Loucy (cell line): ENCODE results near the gene WDR1.
"Not testable (repeated sequence)": the region's sequence is repeated elsewhere in the genome, so short reads cannot be mapped to it uniquely, and the experiment has no call there.

Experiments used
- H2AFZ ChIP-seq: fragments of 200-600 bp; sonication (generic); 2 replicates; pipeline ENCODE4 v1.6.0; 2016; ENCODE audit warnings: antibody characterized with exemption, mild to moderate bottlenecking, low read length, moderate library complexity
- H3F3A ChIP-seq: fragments of 200-600 bp; 2 replicates; pipeline ENCODE4 v1.6.0; 2016; ENCODE audit warnings: antibody characterized with exemption, low read depth, mild to moderate bottlenecking
- H3K27me3 ChIP-seq: fragments of 200-600 bp; sonication (generic); 2 replicates; pipeline ENCODE4 v1.6.1; 2014; ENCODE audit warnings: low read length, mild to moderate bottlenecking; ENCODE audit not compliant: insufficient read depth, poor library complexity, severe bottlenecking
- H3K36me3 ChIP-seq: fragments of 200-600 bp; sonication (generic); 2 replicates; pipeline ENCODE4 v1.6.1; 2016; ENCODE audit warnings: low read length; ENCODE audit not compliant: insufficient read depth
- H3K4me1 ChIP-seq: fragments of 200-600 bp; sonication (generic); 2 replicates; pipeline ENCODE4 v1.5.1; 2014; ENCODE audit warnings: low read length, mild to moderate bottlenecking; ENCODE audit not compliant: insufficient read depth, poor library complexity, severe bottlenecking
- H3K4me2 ChIP-seq: fragments of 200-600 bp; sonication (generic); 2 replicates; pipeline ENCODE4 v1.6.0; 2014; ENCODE audit warnings: antibody characterized with exemption, low read length, low read depth, mild to moderate bottlenecking; ENCODE audit not compliant: poor library complexity, severe bottlenecking
- H3K4me3 ChIP-seq: fragments of 200-600 bp; sonication (generic); 2 replicates; pipeline ENCODE4 v1.5.1; 2014; ENCODE audit warnings: low read length, mild to moderate bottlenecking, mixed read lengths; ENCODE audit not compliant: poor library complexity, severe bottlenecking
- H3K79me2 ChIP-seq: fragments of 200-600 bp; sonication (generic); 2 replicates; pipeline ENCODE4 v1.6.1; 2014; ENCODE audit warnings: low read length; ENCODE audit not compliant: insufficient read depth
- H3K9ac ChIP-seq: fragments of 200-600 bp; sonication (generic); 2 replicates; pipeline ENCODE4 v1.6.0; 2014; ENCODE audit warnings: mild to moderate bottlenecking, low read depth, low read length, moderate library complexity; ENCODE audit not compliant: poor library complexity, severe bottlenecking
- H3K9me2 ChIP-seq: fragments of 200-600 bp; sonication (generic); replicated peaks from 2 replicates; pipeline ENCODE4 v1.6.1; 2016; ENCODE audit warnings: low read depth, low read length, mixed read lengths
- H3K9me3 ChIP-seq: fragments of 200-600 bp; sonication (generic); 2 replicates; pipeline ENCODE4 v1.6.1; 2014; ENCODE audit warnings: mild to moderate bottlenecking, antibody characterized with exemption, low read length, low read depth; ENCODE audit not compliant: insufficient read depth
- H4K20me1 ChIP-seq: fragments of 200-600 bp; sonication (generic); 2 replicates; pipeline ENCODE4 v1.6.0; 2014; ENCODE audit warnings: antibody characterized with exemption, low read length, mild to moderate bottlenecking; ENCODE audit not compliant: insufficient read depth, poor library complexity, severe bottlenecking
- EZH2phosphoT487 ChIP-seq: fragments of 200-600 bp; IDR thresholded peaks from 2 replicates; pipeline ENCODE4 v1.6.1; 2018; ENCODE audit warnings: antibody characterized with exemption, mild to moderate bottlenecking, moderate library complexity, borderline replicate concordance
- TF ChIP-seq, protein P1 (sequence below): fragments of 200-600 bp; sonication (generic); conservative IDR thresholded peaks from 2 replicates; pipeline ENCODE4 v1.5.1; 2014; ENCODE audit warnings: mild to moderate bottlenecking, antibody characterized with exemption, low read length

WDR1 gene

DNA sequence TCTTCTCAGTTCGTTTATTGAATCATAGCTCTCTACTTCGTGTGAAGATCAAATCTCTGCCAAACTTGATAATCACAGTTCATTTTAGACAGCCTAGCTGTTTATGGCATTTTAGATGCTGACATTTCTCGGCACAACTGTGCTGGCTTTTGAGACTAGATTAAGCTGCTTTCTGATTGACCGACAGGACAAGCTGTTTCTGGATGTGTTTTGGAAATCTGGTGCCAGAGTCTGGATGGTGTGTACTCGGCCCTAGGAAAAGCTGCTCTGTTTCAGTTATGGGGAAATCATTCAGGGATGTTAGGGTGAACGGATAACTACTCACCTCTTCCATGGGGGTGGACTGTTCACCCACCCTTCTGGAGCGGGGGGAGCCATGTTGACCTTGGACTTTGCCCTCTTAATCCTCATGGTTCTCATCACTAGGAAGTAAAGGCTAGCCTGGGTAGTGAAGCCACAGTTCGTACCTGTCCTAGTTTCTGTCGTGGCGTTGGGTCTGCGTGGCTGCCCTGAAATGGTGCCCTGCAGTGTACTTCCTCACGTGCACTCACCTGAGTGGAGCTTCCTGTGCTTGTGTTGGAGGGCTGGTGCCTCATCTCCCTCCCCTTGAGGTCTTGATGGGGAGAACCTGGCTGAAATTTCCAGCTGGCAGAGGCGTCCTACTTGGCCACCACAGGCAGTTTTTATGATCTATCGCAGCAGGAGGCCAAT lies 13.7 kb upstream of the WDR1 start:
- TF ChIP-seq EZH2phosphoT487 = no peak
- TF ChIP-seq, protein P1, sequence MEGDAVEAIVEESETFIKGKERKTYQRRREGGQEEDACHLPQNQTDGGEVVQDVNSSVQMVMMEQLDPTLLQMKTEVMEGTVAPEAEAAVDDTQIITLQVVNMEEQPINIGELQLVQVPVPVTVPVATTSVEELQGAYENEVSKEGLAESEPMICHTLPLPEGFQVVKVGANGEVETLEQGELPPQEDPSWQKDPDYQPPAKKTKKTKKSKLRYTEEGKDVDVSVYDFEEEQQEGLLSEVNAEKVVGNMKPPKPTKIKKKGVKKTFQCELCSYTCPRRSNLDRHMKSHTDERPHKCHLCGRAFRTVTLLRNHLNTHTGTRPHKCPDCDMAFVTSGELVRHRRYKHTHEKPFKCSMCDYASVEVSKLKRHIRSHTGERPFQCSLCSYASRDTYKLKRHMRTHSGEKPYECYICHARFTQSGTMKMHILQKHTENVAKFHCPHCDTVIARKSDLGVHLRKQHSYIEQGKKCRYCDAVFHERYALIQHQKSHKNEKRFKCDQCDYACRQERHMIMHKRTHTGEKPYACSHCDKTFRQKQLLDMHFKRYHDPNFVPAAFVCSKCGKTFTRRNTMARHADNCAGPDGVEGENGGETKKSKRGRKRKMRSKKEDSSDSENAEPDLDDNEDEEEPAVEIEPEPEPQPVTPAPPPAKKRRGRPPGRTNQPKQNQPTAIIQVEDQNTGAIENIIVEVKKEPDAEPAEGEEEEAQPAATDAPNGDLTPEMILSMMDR = no peak
- H3K9me3 ChIP-seq = no peaks in the 10 kb centered on the region
- H3K4me1 ChIP-seq = no peaks in the 10 kb centered on the region
- no peaks in the 10 kb centered on the region for H4K20me1 ChIP-seq
- H3K27me3 ChIP-seq = no peaks in the 10 kb centered on the region
- no peaks in the 10 kb centered on the region for H3F3A ChIP-seq
- no peaks in the 10 kb centered on the region for H3K9me2 ChIP-seq
- H3K36me3 ChIP-seq = no peaks in the 10 kb centered on the region
- H3K79me2 ChIP-seq = no peaks in the 10 kb centered on the region
- no peak overlapping the region for H3K4me2 ChIP-seq
- no peak overlapping the region for H3K4me3 ChIP-seq
- no peak overlapping the region for H2AFZ ChIP-seq
- H3K9ac ChIP-seq = no peak overlapping the region

DNA sequence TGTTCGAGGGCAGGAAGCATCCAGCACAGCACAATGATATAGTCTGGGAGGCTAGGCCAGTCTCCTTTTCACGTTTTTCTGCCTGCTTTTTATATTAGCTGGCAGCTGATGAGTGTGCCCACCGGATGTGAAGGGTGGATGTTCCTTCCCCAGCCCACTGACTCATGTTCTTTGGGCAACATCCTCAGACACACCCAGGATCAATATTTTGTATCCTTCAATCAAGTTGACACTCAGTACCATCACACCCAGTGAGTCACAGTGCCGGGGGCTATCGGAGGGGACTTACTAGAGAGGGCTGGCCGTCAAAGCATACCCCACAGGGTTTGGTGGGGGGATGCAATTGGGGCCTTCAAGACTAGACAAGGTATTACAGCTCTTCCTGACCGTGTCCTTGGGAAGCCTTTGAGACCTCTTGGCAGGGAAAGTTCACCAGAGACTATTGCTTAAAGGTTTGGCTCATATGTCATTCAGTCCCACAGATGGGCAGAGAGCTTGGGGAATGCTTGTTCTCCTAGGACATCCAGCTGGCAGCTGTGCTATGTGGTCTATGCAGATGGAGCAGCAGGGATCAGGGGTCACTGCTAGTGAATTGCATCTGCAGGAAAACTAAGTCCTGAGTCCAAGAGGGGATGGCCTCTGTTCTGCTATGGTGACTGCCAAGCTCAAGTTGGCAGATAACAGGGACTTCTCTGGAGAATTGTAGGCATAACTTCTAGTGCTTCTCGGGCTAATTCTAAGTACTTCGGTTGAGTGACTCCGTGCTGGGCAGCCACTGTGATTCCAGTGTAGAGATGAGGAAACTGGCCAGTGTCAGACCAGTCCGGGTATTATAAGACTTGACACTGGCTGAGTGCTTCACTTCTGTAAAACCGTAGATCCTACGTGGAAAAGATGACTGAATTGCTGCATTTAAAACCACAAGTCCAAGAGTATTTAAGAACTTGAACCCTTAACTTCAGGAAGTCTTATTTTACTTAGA lies 12.9 kb upstream of the WDR1 start:
- H3K9me2 ChIP-seq = no peaks in the 10 kb centered on the region
- no peaks in the 10 kb centered on the region for H3K9me3 ChIP-seq
- H4K20me1 ChIP-seq = no peaks in the 10 kb centered on the region
- H3K4me1 ChIP-seq = peaks cover 4% of the 10 kb centered on the region
- no peak overlapping the region for H3K4me3 ChIP-seq
- H3K4me2 ChIP-seq = no peak overlapping the region
- no peak overlapping the region for H2AFZ ChIP-seq
- no peaks in the 10 kb centered on the region for H3K36me3 ChIP-seq
- TF ChIP-seq EZH2phosphoT487 = no peak
- TF ChIP-seq, protein P1 = no peak
- no peaks in the 10 kb centered on the region for H3K27me3 ChIP-seq
- H3K9ac ChIP-seq = no peak overlapping the region
- H3K79me2 ChIP-seq = no peaks in the 10 kb centered on the region
- H3F3A ChIP-seq = no peaks in the 10 kb centered on the region

DNA sequence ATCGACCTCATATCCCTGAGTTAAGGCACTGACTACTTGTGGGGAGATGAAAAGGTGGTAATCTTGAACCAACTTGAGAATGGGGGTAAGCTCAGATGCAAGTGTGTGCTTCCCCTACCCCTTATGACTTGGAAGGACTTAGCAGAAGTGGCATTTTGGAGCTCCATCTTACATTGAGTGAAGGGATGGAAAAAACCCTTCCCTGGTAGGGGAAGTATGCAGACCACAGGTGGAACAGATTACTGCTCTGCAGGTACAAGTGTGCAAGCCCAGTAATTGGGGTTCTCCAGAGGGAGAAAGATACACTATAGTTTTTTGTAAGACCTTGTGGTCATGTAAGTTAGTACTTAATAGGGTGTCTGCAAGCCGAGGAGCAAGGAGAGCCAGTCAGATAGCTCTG lies 12.2 kb upstream of the WDR1 start:
- no peaks in the 10 kb centered on the region for H3K79me2 ChIP-seq

DNA sequence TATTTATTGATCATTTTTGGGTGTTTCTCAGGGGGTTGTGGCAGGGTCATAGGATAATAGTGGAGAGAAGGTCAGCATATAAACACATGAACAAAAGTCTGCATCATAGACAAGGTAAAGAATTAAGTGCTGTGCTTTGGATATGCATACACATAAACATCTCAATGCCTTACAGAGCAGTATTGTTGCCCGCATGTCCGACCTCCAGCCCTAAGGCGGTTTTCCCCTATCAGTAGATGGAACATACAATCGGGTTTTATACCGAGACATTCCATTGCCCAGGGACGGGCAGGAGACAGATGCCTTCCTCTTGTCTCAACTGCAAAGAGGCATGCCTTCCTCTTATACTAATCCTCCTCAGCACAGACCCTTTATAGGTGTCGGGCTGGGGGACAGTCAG lies 10.9 kb upstream of the WDR1 start:
- H3K36me3 ChIP-seq, H3K4me2 ChIP-seq, H2AFZ ChIP-seq, H3K79me2 ChIP-seq, H3K9ac ChIP-seq, H3K9me3 ChIP-seq, H3K9me2 ChIP-seq, H4K20me1 ChIP-seq, H3F3A ChIP-seq, H3K4me3 ChIP-seq, H3K27me3 ChIP-seq: not testable (repeated sequence)
- H3K4me1 ChIP-seq = peaks cover 23% of the 10 kb centered on the region

More for the DNA sequence above, 12.2 kb upstream of the WDR1 start:
- Histone ChIP-seq H3K4me1 (peaks cover 11% of the 10 kb centered on the region), H3K9ac (no peak overlapping the region), H2AFZ (no peak overlapping the region), H3K36me3 (no peaks in the 10 kb centered on the region), H3K9me3 (no peaks in the 10 kb centered on the region), H3K27me3 (no peaks in the 10 kb centered on the region), H3F3A (no peaks in the 10 kb centered on the region), H3K9me2 (no peaks in the 10 kb centered on the region), H3K4me2 (no peak overlapping the region), H4K20me1 (no peaks in the 10 kb centered on the region), H3K4me3 (no peak overlapping the region)
- TF ChIP-seq, protein P1 = no peak
- no peak for TF ChIP-seq EZH2phosphoT487
